Measurements from ENCODE around the gene DAB2IP. TPM values are rescaled to one million over a fixed set of nuclear protein-coding genes. Genes with fewer than 3 reads are reported as not detected.

DAB2IP gene
- total RNA-seq, 1 experiment from 2014 or later: 15.2 TPM

DNA sequence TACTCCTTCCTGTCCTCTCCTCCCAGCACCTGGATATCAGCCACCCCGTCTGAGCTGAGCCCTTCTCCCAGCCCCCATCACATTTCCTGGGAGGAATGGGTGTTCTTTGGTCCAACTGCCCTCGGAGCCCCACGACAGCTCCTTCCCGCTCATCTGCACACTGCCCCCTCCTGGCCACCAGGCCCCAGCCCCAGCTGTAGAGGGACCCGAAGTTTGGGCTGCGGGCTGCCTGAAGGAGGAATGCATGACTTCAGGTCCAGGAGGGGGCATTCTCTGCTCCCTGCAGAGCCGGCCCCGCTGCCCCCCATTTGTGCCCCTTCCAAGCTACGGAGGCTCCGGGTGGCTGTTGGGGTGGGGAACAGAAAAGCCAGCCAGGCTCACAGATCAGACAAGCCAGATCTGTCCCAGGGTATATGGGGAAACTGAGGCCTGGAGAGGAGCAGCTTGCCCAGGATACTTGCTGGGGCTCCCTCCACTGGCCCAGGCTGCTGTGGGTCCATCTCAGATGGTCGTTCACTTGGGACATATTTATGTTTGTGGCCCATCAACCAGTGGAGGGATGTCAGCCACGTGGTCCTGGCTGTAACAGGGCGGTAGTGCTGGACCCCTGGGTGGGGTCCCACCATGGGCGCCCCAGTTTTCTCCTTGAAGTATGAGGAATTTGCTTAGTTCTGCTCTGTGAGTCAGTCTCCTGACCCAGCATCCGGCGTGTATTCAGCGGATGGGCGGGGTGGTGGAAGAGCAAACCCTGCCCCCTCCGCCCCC lies 33.1 kb downstream of the DAB2IP start:
- no peaks in the 10 kb centered on the region for H4K20me1 ChIP-seq (ENCODE audit: low read length)
- BruUV-seq (replicated peaks): no TSS peak
- CTCF ChIA-PET: interaction anchor here (0.9 kb wide), 1 partner anchor 139 kb away, joined by 3 read pairs; no protein-coding TSS in a partner anchor
- H2AFZ ChIP-seq (ENCODE audit: low read length): no peak overlapping the region
- POLR2A ChIA-PET (ENCODE audit: unreplicated experiment): no interaction called here
- H3K27ac ChIP-seq (ENCODE audit: low read length): no peak overlapping the region
- H3K4me2 ChIP-seq (ENCODE audit: low read length): no peak overlapping the region
- no peak overlapping the region for H3K9ac ChIP-seq (ENCODE audit: low read length)
- peaks cover 12% of the 10 kb centered on the region for H3K4me1 ChIP-seq (ENCODE audit: insufficient read depth, low read length)
- no peak overlapping the region for H3K4me3 ChIP-seq (ENCODE audit: low read length)
- H3K36me3 ChIP-seq (ENCODE audit: low read depth, low read length): no peaks in the 10 kb centered on the region
- no peak for TF ChIP-seq EZH2phosphoT487 (IDR thresholded peaks at IDR 0.05; ENCODE audit: borderline replicate concordance, low read length)
- TF ChIP-seq, protein P1, sequence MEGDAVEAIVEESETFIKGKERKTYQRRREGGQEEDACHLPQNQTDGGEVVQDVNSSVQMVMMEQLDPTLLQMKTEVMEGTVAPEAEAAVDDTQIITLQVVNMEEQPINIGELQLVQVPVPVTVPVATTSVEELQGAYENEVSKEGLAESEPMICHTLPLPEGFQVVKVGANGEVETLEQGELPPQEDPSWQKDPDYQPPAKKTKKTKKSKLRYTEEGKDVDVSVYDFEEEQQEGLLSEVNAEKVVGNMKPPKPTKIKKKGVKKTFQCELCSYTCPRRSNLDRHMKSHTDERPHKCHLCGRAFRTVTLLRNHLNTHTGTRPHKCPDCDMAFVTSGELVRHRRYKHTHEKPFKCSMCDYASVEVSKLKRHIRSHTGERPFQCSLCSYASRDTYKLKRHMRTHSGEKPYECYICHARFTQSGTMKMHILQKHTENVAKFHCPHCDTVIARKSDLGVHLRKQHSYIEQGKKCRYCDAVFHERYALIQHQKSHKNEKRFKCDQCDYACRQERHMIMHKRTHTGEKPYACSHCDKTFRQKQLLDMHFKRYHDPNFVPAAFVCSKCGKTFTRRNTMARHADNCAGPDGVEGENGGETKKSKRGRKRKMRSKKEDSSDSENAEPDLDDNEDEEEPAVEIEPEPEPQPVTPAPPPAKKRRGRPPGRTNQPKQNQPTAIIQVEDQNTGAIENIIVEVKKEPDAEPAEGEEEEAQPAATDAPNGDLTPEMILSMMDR (conservative IDR thresholded peaks at IDR 0.05; ENCODE audit: low read depth, low read length): peak; percentile 64
- no peaks in the 10 kb centered on the region for H3K79me2 ChIP-seq (ENCODE audit: low read length)
- H3K9me2 ChIP-seq (replicated peaks; ENCODE audit: low read length): no peaks in the 10 kb centered on the region
- no peaks in the 10 kb centered on the region for H3F3A ChIP-seq (ENCODE audit: low read length, unreplicated experiment)
- ATAC-seq (peak; percentile 88), DNase-seq (peak; percentile 37)
- H3K9me3 ChIP-seq (ENCODE audit: low read length): no peaks in the 10 kb centered on the region
- H3K27me3 ChIP-seq (ENCODE audit: low read length): no peaks in the 10 kb centered on the region
- intact Hi-C loops (cut with micrococcal nuclease): loop anchor here (2.0 kb wide), 1 partner anchor 134 kb away; no protein-coding TSS in a partner anchor

DNA sequence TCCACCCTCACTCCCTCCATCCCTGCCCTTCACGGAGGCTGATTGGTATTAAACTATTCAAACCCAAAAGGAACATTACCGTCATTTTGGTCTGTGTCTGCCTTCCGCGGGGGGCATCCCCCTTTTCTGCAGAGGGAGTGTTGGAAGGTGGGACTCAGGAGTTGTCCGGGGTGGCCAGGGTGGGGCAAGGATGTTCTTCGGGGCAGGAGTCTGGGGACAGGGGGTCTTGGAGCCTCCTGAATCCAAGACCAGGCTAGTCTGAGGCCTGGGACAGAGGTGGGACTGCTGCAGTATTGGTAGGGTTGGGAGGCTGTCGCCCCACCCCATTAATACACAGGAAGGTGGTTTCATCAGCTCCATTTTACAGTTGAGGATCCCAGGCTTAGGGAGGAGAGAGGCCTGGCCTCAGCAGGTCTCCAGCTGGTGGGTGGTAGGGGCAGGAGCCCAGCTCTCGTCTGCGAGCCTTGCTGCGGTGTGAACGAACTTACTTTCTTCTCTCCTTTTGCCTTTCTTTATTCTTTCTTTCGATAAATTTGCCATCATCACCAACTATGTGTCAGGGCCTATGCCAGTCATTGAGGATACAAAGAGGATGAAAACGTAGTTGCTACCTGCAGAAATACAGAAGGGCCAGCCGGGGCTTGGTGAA lies 33.8 kb downstream of the DAB2IP start:
- Histone ChIP-seq H3K4me3 (ENCODE audit: low read length) (no peak overlapping the region), H3K9ac (ENCODE audit: low read length) (no peak overlapping the region), H3K9me2 (replicated peaks; ENCODE audit: low read length) (no peaks in the 10 kb centered on the region), H3K4me2 (ENCODE audit: low read length) (no peak overlapping the region), H3K9me3 (ENCODE audit: low read length) (no peaks in the 10 kb centered on the region), H3K27me3 (ENCODE audit: low read length) (no peaks in the 10 kb centered on the region), H3F3A (ENCODE audit: low read length, unreplicated experiment) (no peaks in the 10 kb centered on the region), H4K20me1 (ENCODE audit: low read length) (no peaks in the 10 kb centered on the region), H3K36me3 (ENCODE audit: low read depth, low read length) (no peaks in the 10 kb centered on the region), H3K4me1 (ENCODE audit: insufficient read depth, low read length) (peaks cover 12% of the 10 kb centered on the region), H3K79me2 (ENCODE audit: low read length) (no peaks in the 10 kb centered on the region), H2AFZ (ENCODE audit: low read length) (no peak overlapping the region), H3K27ac (ENCODE audit: low read length) (no peak overlapping the region)
- ATAC-seq: no peak
- TF ChIP-seq EZH2phosphoT487 (IDR thresholded peaks at IDR 0.05; ENCODE audit: borderline replicate concordance, low read length): no peak
- TF ChIP-seq EZH2 (IDR thresholded peaks at IDR 0.05; ENCODE audit: low read length, unreplicated experiment): no peak
- TF ChIP-seq, protein P1 (conservative IDR thresholded peaks at IDR 0.05; ENCODE audit: low read depth, low read length): no peak
- DNase-seq: no peak
- BruUV-seq (replicated peaks): no TSS peak
- CTCF ChIA-PET: no interaction called here
- intact Hi-C loops (cut with micrococcal nuclease): loop anchor here (2.0 kb wide), 1 partner anchor 134 kb away; no protein-coding TSS in a partner anchor
- POLR2A ChIA-PET (ENCODE audit: unreplicated experiment): no interaction called here

Measured in PC-3 (cell line).